ENCODE data around the gene DEFB125.

Gene DEFB125, protein sequence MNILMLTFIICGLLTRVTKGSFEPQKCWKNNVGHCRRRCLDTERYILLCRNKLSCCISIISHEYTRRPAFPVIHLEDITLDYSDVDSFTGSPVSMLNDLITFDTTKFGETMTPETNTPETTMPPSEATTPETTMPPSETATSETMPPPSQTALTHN

GRCh38 chr20:87401-87800 is at the start of gene DEFB125:
TSS of gene DEFB125 (plus strand) at chr20:87672. CDS start at chr20:87710, 38 bp downstream.
- Histone ChIP-seq H3K4me1 (ENCODE audit: control insufficient read depth, insufficient read depth, low read length) (no peaks in the 10 kb centered on the region), H3K9ac (ENCODE audit: low read depth, low read length) (no peak within 1 kb of the TSS), H3K36me3 (ENCODE audit: control insufficient read depth, insufficient read depth, low read length) (no peaks in the 10 kb centered on the region)

DNA sequence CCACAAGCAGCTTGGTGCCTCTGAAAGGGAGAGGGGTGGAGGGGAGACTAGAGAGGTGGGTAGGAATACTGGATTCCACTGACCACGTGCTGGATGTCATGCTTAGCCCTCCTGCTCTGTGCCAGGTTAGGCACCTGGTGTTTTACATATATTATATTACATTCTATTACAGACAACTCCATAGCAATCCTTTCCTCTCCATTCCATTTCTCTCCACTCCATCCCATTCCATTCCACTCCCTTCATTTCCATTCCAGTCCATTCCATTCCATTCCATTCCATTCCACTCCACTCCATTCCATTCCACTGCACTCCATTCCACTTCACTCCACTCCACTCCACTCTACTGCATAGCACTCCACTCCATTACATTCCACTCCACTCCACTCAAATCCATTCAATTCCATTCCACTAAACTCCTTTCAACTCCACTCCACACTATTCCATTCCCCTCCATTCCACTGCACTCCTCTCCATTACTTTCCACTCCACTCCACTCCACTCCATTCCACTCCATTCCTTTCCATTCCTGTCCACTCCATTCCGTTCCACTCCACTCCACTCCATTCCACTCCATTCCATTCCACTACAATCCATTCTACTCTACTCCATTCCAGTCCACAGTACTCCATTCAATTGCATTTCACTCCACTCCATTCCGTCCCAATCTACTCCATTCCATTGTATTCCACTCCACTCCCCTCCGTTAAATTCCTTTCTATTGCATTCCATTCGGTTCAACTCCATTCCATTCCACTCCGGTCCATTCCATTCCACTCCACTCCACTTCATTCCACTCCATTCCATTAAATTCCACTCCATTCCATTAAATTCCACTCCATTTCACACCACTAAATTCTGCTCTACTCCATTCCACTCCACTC is 27.2 kb upstream of the DEFB125 start:
- Histone ChIP-seq H3K9me3 (ENCODE audit: control insufficient read depth, insufficient read depth, low read length) (peaks cover 31% of the 10 kb centered on the region), H3K4me1 (ENCODE audit: control insufficient read depth, insufficient read depth, low read length) (no peaks in the 10 kb centered on the region), H3K9ac (ENCODE audit: low read depth, low read length) (no peak overlapping the region), H3K36me3 (ENCODE audit: control insufficient read depth, insufficient read depth, low read length) (no peaks in the 10 kb centered on the region), H3K27me3 (ENCODE audit: control insufficient read depth, insufficient read depth, low read length) (no peaks in the 10 kb centered on the region), H3K4me3 (ENCODE audit: low read depth, low read length) (no peak overlapping the region)

More at GRCh38 chr20:87401-87800, at the start of gene DEFB125:
- Histone ChIP-seq H3K9me3 (ENCODE audit: control insufficient read depth, insufficient read depth, low read length) (peaks cover 4% of the 10 kb centered on the region), H3K4me3 (ENCODE audit: low read depth, low read length) (no peak within 1 kb of the TSS), H3K27me3 (ENCODE audit: control insufficient read depth, insufficient read depth, low read length) (no peaks in the 10 kb centered on the region)

GRCh38 chr20:61230-61629 is 26.2 kb upstream of the DEFB125 start:
- Histone ChIP-seq H3K9me3 (ENCODE audit: control insufficient read depth, insufficient read depth, low read length) (peaks cover 38% of the 10 kb centered on the region), H3K27me3 (ENCODE audit: control insufficient read depth, insufficient read depth, low read length) (no peaks in the 10 kb centered on the region), H3K36me3 (ENCODE audit: control insufficient read depth, insufficient read depth, low read length) (no peaks in the 10 kb centered on the region), H3K4me1 (ENCODE audit: control insufficient read depth, insufficient read depth, low read length) (no peaks in the 10 kb centered on the region), H3K4me3 (ENCODE audit: low read depth, low read length) (no peak overlapping the region), H3K9ac (ENCODE audit: low read depth, low read length) (no peak overlapping the region)

DNA sequence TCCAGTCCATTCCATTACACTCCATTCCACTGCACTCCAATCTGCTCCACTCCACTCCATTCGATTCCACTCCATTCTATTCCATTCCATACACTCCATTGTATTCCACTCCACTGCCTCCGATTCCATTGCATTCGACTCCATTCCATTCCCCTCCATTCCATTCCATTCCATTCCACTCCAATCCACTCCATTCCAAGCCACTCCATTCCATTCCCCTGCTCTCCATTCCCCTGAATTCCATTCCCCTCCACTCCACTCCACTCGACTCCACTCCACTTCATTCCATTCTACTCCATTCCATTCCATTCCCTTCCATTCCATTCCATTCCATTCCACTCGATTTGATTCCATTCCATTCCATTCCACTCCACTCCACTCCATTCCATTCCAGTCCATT is 25.7 kb upstream of the DEFB125 start:
- H3K4me3 ChIP-seq (ENCODE audit: low read depth, low read length) = no peak overlapping the region
- peaks cover 40% of the 10 kb centered on the region for H3K9me3 ChIP-seq (ENCODE audit: control insufficient read depth, insufficient read depth, low read length)
- no peaks in the 10 kb centered on the region for H3K36me3 ChIP-seq (ENCODE audit: control insufficient read depth, insufficient read depth, low read length)
- H3K4me1 ChIP-seq (ENCODE audit: control insufficient read depth, insufficient read depth, low read length) = no peaks in the 10 kb centered on the region
- no peaks in the 10 kb centered on the region for H3K27me3 ChIP-seq (ENCODE audit: control insufficient read depth, insufficient read depth, low read length)
- no peak overlapping the region for H3K9ac ChIP-seq (ENCODE audit: low read depth, low read length)

DNA sequence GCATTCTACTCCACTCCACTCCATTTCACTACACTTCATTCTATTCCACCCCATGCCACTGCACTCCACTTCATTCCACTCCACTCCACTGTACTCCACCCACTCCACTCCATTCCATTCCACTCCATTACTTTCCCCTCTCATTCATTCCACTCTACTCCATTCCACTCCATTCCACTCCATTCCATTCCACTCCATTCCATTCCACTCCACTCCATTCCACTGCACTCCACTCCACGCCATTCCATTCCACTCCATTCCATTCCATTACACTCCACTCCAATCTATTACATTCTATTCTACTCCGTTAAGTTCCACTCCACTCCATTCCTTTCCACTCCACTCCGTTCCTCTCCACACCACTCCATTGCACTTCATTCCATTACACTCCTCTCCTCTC is 25.0 kb upstream of the DEFB125 start:
- H3K4me3 ChIP-seq (ENCODE audit: low read depth, low read length) = no peak overlapping the region
- H3K36me3 ChIP-seq (ENCODE audit: control insufficient read depth, insufficient read depth, low read length) = no peaks in the 10 kb centered on the region
- H3K9me3 ChIP-seq (ENCODE audit: control insufficient read depth, insufficient read depth, low read length) = peaks cover 46% of the 10 kb centered on the region
- H3K9ac ChIP-seq (ENCODE audit: low read depth, low read length) = no peak overlapping the region
- no peaks in the 10 kb centered on the region for H3K27me3 ChIP-seq (ENCODE audit: control insufficient read depth, insufficient read depth, low read length)
- no peaks in the 10 kb centered on the region for H3K4me1 ChIP-seq (ENCODE audit: control insufficient read depth, insufficient read depth, low read length)

DNA sequence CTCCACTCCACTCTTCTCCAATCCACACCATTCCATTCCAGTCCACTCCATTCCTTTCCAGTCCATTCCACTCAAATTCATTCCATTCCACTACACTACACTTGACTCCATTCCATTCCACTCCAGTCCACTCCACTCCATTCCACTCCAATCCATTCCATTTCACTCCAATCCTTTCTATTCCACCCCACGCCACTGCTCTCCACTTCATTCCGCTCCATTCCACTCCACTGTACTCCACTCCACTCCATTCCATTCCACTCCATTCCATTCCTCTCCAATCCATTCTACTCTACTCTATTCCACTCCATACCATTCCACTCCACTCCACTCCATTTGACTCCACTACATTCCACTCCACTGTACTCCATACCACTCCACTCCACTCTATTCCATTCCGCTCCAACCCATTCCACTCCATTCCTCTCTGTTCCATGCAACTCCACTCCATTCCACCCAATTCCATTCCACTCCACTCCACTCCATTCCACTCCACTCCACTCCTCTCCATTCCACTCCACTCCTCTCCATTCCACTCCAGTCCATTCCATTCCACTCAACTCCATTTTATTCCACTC is 23.4 kb upstream of the DEFB125 start:
- H3K9ac ChIP-seq (ENCODE audit: low read depth, low read length) = no peak overlapping the region
- peaks cover 46% of the 10 kb centered on the region for H3K9me3 ChIP-seq (ENCODE audit: control insufficient read depth, insufficient read depth, low read length)
- H3K36me3 ChIP-seq (ENCODE audit: control insufficient read depth, insufficient read depth, low read length) = no peaks in the 10 kb centered on the region
- no peaks in the 10 kb centered on the region for H3K27me3 ChIP-seq (ENCODE audit: control insufficient read depth, insufficient read depth, low read length)
- H3K4me1 ChIP-seq (ENCODE audit: control insufficient read depth, insufficient read depth, low read length) = no peaks in the 10 kb centered on the region
- H3K4me3 ChIP-seq (ENCODE audit: low read depth, low read length) = no peak overlapping the region

DNA sequence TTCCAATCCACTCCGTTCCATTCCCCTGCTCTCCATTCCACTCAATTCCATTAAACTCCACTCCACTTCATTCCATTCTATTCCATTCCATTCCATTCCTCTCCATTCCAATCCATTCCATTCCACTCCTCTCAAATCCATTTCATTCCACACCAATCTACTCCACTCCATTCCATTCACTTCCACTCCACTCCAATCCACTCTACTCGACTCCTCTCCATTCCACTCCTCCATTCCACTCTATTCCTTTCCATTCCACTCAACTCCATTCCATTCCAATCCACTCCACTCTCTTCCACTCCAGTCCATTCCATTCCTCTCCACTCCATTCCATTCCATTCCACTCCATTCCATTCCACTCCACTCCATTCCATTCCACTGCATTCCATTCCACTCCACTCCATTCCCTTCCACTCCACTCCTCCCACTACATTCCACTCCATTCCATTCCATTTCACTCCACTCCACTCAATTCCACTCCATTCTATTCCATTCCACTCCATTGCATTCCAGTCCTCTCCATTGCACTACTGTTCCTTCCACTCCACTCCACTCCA is 22.6 kb upstream of the DEFB125 start:
- Histone ChIP-seq H3K4me3 (ENCODE audit: low read depth, low read length) (no peak overlapping the region), H3K9ac (ENCODE audit: low read depth, low read length) (no peak overlapping the region), H3K9me3 (ENCODE audit: control insufficient read depth, insufficient read depth, low read length) (peaks cover 46% of the 10 kb centered on the region), H3K4me1 (ENCODE audit: control insufficient read depth, insufficient read depth, low read length) (no peaks in the 10 kb centered on the region), H3K27me3 (ENCODE audit: control insufficient read depth, insufficient read depth, low read length) (no peaks in the 10 kb centered on the region), H3K36me3 (ENCODE audit: control insufficient read depth, insufficient read depth, low read length) (no peaks in the 10 kb centered on the region)

- H3K9me3 ChIP-seq (ENCODE audit: control insufficient read depth, insufficient read depth, low read length) = no peaks in the 10 kb centered on the region
Measured at GRCh38 chr20:77231-77630, 10.2 kb upstream of the DEFB125 start.

DNA sequence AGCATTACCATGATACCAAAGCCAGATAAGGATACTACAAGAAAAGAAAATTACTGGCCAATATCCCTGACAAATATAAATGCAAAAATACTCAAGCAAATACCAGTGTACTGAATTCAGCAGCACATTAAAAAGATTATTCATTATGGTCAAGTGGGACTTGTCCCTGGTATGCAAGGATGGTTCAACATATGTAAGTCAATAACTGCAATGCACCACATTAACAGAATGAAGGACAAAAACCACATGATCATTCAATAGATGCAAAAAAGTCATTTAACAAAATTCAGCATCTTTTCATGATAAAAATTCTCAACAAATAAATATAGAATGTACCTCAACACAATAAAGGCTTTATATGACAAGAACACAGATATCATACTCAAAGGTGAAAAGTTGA is 9.1 kb upstream of the DEFB125 start:
- no peaks in the 10 kb centered on the region for H3K27me3 ChIP-seq (ENCODE audit: control insufficient read depth, insufficient read depth, low read length)
- H3K36me3 ChIP-seq (ENCODE audit: control insufficient read depth, insufficient read depth, low read length) = no peaks in the 10 kb centered on the region
- no peak overlapping the region for H3K9ac ChIP-seq (ENCODE audit: low read depth, low read length)
- H3K4me3 ChIP-seq (ENCODE audit: low read depth, low read length) = no peak overlapping the region
- H3K4me1 ChIP-seq (ENCODE audit: control insufficient read depth, insufficient read depth, low read length) = no peaks in the 10 kb centered on the region
- H3K9me3 ChIP-seq (ENCODE audit: control insufficient read depth, insufficient read depth, low read length) = peaks cover 4% of the 10 kb centered on the region

More at GRCh38 chr20:77231-77630, 10.2 kb upstream of the DEFB125 start:
- no peak overlapping the region for H3K9ac ChIP-seq (ENCODE audit: low read depth, low read length)
- H3K36me3 ChIP-seq (ENCODE audit: control insufficient read depth, insufficient read depth, low read length) = no peaks in the 10 kb centered on the region
- no peak overlapping the region for H3K4me3 ChIP-seq (ENCODE audit: low read depth, low read length)
- no peaks in the 10 kb centered on the region for H3K4me1 ChIP-seq (ENCODE audit: control insufficient read depth, insufficient read depth, low read length)
- no peaks in the 10 kb centered on the region for H3K27me3 ChIP-seq (ENCODE audit: control insufficient read depth, insufficient read depth, low read length)

GRCh38 chr20:79565-79964 is 7.9 kb upstream of the DEFB125 start:
- Histone ChIP-seq H3K36me3 (ENCODE audit: control insufficient read depth, insufficient read depth, low read length) (no peaks in the 10 kb centered on the region), H3K27me3 (ENCODE audit: control insufficient read depth, insufficient read depth, low read length) (no peaks in the 10 kb centered on the region), H3K4me1 (ENCODE audit: control insufficient read depth, insufficient read depth, low read length) (no peaks in the 10 kb centered on the region), H3K9ac (ENCODE audit: low read depth, low read length) (no peak overlapping the region), H3K9me3 (ENCODE audit: control insufficient read depth, insufficient read depth, low read length) (peaks cover 4% of the 10 kb centered on the region), H3K4me3 (ENCODE audit: low read depth, low read length) (no peak overlapping the region)

DNA sequence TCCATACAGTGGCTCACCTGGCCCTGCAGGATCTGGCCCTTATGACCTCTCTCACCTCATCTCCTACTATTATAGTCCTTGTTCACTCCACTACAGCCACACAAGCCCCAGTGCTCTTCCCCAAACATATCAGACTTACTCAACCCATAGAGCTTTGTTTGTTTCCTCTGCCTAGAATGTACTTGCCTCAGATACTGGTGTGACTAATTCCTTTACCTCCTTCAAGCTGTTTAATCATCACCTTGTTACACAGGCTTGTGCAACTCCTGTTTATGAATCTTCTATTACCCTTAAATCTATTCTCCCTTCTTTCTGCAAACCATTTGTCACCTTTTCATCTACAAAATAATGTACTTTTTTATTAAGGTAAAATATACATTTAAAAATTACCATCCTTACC is 3.2 kb downstream of the DEFB125 start:
- Histone ChIP-seq H3K27me3 (ENCODE audit: control insufficient read depth, insufficient read depth, low read length) (no peaks in the 10 kb centered on the region), H3K36me3 (ENCODE audit: control insufficient read depth, insufficient read depth, low read length) (no peaks in the 10 kb centered on the region), H3K9me3 (ENCODE audit: control insufficient read depth, insufficient read depth, low read length) (no peaks in the 10 kb centered on the region)

More for the DNA sequence above, 3.2 kb downstream of the DEFB125 start:
- Histone ChIP-seq H3K9ac (ENCODE audit: low read depth, low read length) (no peak overlapping the region), H3K4me3 (ENCODE audit: low read depth, low read length) (no peak overlapping the region), H3K4me1 (ENCODE audit: control insufficient read depth, insufficient read depth, low read length) (no peaks in the 10 kb centered on the region)

Measured in iPS-15b (cell line).